Osteocyte (in vitro differentiated cells): ENCODE measurements around the gene GCN1. TPM values are rescaled to one million over a fixed set of nuclear protein-coding genes. Genes with fewer than 3 reads are reported as not detected.
"Not testable (repeated sequence)": the region's sequence is repeated elsewhere in the genome, so short reads cannot be mapped to it uniquely, and the experiment has no call there.

Experiments
- DNase-seq: peaks from one replicate; pipeline ENCODE4 v3.0.0; 2021; ENCODE audit warnings: mixed read lengths; ENCODE audit not compliant: unreplicated experiment; ENCODE audit errors: extremely low spot score
- H3K27ac Mint-ChIP-seq: one replicate; pipeline ENCODE4 v1.8.0; 2021; ENCODE audit warnings: mild to moderate bottlenecking, mixed read lengths; ENCODE audit not compliant: unreplicated experiment
- H3K27me3 Mint-ChIP-seq: one replicate; pipeline ENCODE4 v1.8.0; 2021; ENCODE audit warnings: mixed read lengths; ENCODE audit not compliant: unreplicated experiment
- H3K36me3 Mint-ChIP-seq: one replicate; pipeline ENCODE4 v1.8.0; 2021; ENCODE audit warnings: mixed read lengths; ENCODE audit not compliant: unreplicated experiment
- H3K4me1 Mint-ChIP-seq: one replicate; pipeline ENCODE4 v1.8.0; 2021; ENCODE audit warnings: mixed read lengths; ENCODE audit not compliant: unreplicated experiment
- H3K4me3 Mint-ChIP-seq: one replicate; pipeline ENCODE4 v1.8.0; 2021; ENCODE audit warnings: mild to moderate bottlenecking, moderate library complexity, mixed read lengths; ENCODE audit not compliant: unreplicated experiment
- H3K9me3 Mint-ChIP-seq: one replicate; pipeline ENCODE4 v1.8.0; 2021; ENCODE audit warnings: mixed read lengths; ENCODE audit not compliant: unreplicated experiment
- total RNA-seq: library from RNA; stranded (reverse); gene quantifications from 2 replicates; pipeline ENCODE4 v1.2.1, GENCODE V29; 2021
- TF ChIP-seq, protein P1 (sequence below): fragments of 200-600 bp; sonication (generic); IDR thresholded peaks from 2 replicates; pipeline ENCODE4 v1.5.0; 2021; ENCODE audit warnings: antibody characterized with exemption, mild to moderate bottlenecking, moderate library complexity

Gene GCN1
- total RNA-seq, 1 donor from 2014 or later: 115 TPM

DNA sequence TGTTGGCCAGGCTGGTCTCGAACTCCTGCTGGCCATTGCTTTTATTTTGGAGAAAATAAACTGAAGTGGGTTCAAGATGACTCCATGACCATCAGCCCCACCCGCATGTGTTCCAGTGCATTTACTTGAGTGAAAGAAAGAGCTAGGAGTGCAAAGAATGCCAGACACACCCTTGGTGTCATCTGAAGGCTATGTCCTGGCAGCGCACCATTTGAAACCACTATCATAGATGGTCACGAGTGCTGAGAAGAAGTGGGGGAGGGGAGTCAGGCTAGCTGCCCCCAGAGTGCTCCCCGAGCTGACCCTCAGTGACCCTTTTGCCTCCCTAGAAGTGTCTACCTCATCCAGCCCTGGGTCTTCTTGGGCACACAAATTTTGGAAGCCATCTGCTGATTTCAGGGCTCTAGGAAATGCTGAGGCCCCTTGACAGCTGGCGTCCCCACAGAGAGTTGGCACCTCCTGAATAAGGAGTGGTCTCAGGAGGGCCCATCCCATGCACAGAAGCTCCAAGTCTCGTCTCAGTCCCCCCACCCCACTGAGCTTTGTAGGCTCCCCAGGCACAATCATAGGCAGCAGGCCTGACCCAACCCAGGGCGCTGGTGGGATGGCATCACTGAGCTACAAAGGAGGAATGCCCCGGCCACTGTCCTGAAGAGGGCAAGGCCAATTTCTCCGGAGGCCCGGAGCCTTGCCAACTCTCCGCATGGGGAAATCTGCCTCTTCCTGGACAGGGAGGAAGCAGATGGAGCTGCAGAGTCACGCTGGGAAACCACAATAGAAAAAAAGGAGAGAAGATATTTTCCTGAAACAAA, 43.1 kb upstream of the GCN1 start:
- H3K4me1 Mint-ChIP-seq: peaks cover 75% of the 10 kb centered on the region

DNA sequence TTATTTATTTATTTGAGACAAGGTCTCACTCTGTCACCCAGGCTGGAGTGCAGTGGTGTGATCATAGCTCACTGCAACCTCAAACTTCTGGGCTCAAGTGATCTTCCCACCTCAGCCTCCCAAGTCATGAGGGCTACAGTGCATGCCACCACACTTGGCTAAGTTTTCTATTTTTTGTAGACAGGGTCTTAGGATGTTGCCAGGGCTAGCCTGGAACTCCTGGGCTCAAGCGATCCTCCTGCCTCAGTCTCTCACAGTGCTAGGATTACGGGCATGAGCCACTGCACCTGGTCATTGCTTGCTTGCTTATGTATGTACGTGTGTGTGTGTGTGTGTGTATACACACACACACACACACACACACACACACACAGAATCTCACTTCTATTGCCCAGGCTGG, 42.3 kb upstream of the GCN1 start:
- H3K9me3 Mint-ChIP-seq, H3K4me3 Mint-ChIP-seq: not testable (repeated sequence)
- peak overlapping the region; percentile 82 for H3K27ac Mint-ChIP-seq

More for the DNA sequence above, 43.1 kb upstream of the GCN1 start:
- peak overlapping the region; percentile 82 for H3K27ac Mint-ChIP-seq
- H3K4me3 Mint-ChIP-seq: no peak overlapping the region
- no peaks in the 10 kb centered on the region for H3K27me3 Mint-ChIP-seq
- H3K36me3 Mint-ChIP-seq: no peaks in the 10 kb centered on the region
- TF ChIP-seq, protein P1, sequence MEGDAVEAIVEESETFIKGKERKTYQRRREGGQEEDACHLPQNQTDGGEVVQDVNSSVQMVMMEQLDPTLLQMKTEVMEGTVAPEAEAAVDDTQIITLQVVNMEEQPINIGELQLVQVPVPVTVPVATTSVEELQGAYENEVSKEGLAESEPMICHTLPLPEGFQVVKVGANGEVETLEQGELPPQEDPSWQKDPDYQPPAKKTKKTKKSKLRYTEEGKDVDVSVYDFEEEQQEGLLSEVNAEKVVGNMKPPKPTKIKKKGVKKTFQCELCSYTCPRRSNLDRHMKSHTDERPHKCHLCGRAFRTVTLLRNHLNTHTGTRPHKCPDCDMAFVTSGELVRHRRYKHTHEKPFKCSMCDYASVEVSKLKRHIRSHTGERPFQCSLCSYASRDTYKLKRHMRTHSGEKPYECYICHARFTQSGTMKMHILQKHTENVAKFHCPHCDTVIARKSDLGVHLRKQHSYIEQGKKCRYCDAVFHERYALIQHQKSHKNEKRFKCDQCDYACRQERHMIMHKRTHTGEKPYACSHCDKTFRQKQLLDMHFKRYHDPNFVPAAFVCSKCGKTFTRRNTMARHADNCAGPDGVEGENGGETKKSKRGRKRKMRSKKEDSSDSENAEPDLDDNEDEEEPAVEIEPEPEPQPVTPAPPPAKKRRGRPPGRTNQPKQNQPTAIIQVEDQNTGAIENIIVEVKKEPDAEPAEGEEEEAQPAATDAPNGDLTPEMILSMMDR: no peak
- no peaks in the 10 kb centered on the region for H3K9me3 Mint-ChIP-seq
- no peak for DNase-seq

DNA sequence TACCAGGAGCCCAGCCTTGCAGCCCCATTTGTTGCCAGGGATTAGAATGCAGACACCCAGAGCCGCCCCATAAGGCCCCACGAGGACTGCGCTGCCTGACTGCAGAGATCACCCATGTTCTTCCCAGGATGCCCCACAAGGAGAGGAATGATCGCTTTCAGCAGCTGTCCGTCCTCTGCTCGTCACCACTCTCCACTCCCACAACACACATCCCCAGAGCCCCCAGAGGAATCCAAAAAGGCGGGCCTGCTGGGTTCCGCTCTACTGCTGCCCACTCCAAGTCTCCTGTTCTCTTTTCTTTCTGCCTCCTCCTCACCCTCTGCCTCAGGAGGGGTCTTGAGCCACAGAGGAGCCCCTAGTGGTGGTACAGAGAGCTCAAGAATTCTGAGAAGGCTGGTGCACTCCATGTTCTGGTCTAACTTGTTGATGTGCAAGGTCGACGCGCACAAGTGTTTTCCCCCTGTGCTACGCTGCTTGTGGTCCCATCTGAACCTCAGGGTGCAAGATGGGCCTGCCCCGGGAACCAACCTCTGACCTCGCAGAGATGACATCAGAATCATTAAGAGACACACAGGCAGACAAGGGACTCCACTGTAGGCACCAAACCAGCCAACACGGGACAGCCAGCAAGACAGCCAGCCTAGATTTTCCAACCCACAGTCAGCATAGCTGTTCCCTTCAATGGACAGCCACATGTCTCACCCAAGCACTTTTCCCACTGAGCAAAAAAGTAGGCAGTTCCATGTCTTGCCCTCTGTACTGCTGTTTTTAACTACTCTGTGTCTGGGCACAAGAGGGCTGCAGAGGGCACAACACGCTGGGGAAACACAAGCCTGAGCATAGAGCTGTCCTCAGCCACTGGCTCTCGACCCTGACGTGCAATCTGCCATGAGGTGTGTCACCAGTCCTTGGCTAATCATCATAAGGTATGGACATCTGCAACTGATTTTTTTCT, 41.1 kb upstream of the GCN1 start:
- H3K36me3 Mint-ChIP-seq: no peaks in the 10 kb centered on the region
- peaks cover 79% of the 10 kb centered on the region for H3K4me1 Mint-ChIP-seq
- DNase-seq: no peak
- peak overlapping the region; percentile 94 for H3K27ac Mint-ChIP-seq
- no peak overlapping the region for H3K4me3 Mint-ChIP-seq
- no peaks in the 10 kb centered on the region for H3K27me3 Mint-ChIP-seq
- H3K9me3 Mint-ChIP-seq: no peaks in the 10 kb centered on the region
- TF ChIP-seq, protein P1: peak; percentile 36

More for the DNA sequence above, 42.3 kb upstream of the GCN1 start:
- not testable (repeated sequence) for H3K36me3 Mint-ChIP-seq, H3K27me3 Mint-ChIP-seq, DNase-seq
- peaks cover 77% of the 10 kb centered on the region for H3K4me1 Mint-ChIP-seq

DNA sequence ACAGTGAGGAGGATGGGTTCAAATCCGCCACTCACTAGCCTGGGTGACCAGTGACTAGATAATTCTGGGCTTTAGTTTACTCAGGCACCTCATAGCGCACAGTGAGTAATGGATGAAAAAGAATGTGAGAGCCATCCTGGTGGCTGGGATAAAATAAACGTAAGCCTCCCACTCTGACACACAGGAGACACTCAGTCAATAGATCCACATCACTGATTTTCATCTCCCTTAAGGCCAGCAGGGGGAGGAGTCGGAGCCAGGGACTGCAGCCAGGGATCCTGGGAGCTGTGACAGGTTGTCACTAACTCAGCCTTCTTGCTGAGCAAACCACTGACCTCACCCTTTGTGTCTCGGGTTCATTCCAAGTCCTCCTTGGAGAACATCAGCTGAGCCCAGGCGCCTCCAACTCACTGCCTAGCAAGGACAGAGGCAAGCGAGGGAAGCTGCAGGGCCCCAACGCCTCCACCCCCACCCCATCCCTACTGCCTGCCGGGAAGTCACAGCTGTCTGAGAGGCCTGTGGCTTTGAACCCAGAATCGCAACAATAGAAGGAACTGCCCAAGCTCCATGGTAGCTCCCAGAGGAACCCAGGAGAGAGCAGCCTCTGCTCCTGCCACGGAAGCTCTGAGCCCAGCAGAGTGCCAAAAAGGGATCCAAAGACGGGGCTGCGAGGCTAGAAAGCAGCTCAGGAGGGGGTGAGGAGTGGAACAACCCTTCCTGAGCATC, 40.3 kb upstream of the GCN1 start:
- DNase-seq: no peak
- H3K4me1 Mint-ChIP-seq: peaks cover 84% of the 10 kb centered on the region
- TF ChIP-seq, protein P1: peak; percentile 64
- H3K9me3 Mint-ChIP-seq: no peaks in the 10 kb centered on the region
- H3K27me3 Mint-ChIP-seq: no peaks in the 10 kb centered on the region
- H3K27ac Mint-ChIP-seq: peak overlapping the region; percentile 94
- H3K4me3 Mint-ChIP-seq: no peak overlapping the region
- no peaks in the 10 kb centered on the region for H3K36me3 Mint-ChIP-seq

DNA sequence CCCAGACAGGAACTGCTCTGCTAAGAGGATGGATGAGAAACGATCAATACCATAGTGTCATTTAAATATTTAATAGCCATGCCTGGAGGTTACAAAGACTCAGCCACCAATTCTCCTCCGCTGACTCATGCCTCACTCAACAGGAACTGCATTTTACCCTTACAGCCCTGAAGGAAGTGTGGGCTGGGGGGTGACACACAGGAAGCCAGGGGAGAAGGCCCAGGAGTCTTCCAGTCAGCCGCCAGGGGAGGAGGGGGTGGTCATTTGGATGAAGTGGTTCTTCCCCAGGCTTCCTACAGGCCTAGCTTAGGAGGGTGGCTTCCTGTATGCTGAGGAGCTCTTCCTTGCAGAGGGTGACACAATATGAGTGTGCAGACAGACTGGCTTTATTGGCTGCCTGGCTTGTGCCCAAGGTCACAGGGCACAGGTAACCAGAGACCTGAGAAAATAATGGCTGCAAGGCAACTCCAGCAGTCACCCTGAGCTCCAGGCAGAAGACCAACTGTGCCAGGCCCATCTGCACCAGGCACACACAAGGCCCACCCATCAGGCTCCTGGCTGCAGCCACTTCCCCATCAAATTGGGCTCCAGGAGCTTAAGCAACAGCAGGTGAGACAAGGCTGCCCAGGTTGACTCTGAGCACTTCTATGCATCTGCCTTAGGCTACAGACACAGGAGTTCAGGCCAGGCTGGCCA, 36.9 kb upstream of the GCN1 start:
- DNase-seq: no peak
- peak overlapping the region; percentile 94 for H3K27ac Mint-ChIP-seq
- peak overlapping the region; percentile 46 for H3K4me3 Mint-ChIP-seq
- TF ChIP-seq, protein P1: peak; percentile 14
- H3K4me1 Mint-ChIP-seq: peaks cover 90% of the 10 kb centered on the region
- H3K9me3 Mint-ChIP-seq: no peaks in the 10 kb centered on the region
- H3K27me3 Mint-ChIP-seq: no peaks in the 10 kb centered on the region
- H3K36me3 Mint-ChIP-seq: no peaks in the 10 kb centered on the region
